Measurements from ENCODE around the gene CLGN.

DNA sequence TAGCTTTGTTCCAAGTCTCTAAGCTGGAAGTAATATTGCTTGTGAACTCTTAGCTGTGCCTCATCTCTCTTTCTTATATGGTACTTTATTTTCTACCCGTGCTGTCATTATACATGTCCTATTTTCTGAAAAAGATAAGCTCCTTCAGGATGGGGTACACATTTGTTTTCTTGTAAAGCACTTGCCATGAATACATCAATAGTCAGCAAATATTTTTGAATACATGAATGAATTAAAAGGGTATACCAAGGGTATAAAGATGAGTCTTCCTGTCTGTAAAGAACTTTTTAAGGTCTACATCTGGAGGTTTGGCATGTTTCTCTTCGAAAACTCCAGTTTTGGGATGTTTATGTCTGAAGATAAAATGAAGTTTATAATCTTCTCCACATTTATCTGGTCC is 27.3 kb downstream of the CLGN start:
- TF ChIP-seq POLR2A (IDR thresholded peaks at IDR 0.05; ENCODE audit: low read depth, low read length) (no peak), POLR2AphosphoS5 (IDR thresholded peaks at IDR 0.05; ENCODE audit: low read depth, low read length) (no peak)
